HG03039 (cell line): Measurements from ENCODE around the gene NCEH1.
A peak's percentile ranks its signal among the peaks of the same experiment; 100 is the strongest.
"Not testable (repeated sequence)": the region's sequence is repeated elsewhere in the genome, so short reads cannot be mapped to it uniquely, and the experiment has no call there.

Source experiments
- ATAC-seq: cut with Tn5 transposase; IDR thresholded peaks from one replicate; pipeline ENCODE4 v1.9.1; 2021; ENCODE audit warnings: mild to moderate bottlenecking, moderate library complexity; ENCODE audit not compliant: unreplicated experiment

NCEH1 gene, protein sequence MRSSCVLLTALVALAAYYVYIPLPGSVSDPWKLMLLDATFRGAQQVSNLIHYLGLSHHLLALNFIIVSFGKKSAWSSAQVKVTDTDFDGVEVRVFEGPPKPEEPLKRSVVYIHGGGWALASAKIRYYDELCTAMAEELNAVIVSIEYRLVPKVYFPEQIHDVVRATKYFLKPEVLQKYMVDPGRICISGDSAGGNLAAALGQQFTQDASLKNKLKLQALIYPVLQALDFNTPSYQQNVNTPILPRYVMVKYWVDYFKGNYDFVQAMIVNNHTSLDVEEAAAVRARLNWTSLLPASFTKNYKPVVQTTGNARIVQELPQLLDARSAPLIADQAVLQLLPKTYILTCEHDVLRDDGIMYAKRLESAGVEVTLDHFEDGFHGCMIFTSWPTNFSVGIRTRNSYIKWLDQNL

DNA sequence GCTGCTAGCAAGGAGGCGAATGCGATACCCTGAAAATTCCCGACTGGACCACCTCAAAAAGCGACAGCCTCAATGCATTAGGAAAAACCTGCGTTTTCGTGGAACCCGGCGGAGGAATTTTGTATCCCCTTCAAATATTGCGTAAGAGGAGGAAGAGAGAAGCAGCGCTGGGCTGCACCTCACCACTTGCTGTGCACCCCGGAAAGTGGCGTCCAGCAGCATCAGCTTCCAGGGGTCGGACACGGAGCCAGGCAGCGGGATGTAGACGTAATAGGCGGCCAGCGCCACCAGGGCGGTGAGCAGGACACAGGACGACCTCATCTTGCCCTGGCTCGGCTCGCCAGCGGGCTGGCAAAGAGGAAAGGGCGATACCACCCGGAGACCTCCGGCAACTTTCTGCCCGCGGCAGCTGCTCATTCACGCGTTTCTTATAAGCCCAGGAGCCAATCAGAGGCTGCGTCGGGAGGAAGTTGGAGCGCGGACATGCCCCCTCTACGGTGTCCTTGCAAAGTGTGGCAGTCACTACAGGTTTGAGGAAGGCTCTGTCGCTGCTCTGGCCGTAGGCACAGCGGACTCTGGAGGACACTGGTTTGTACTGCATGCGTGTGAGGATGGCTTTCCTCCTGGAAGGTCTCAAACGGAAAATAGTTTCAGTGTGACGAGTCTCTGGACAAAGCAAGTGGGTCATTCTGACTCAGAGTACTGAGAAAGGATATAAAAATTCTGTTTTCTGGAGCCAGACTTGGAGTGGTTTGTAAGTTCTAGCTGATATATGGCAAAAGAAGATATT lies at the start of gene NCEH1:
NCEH1 (minus strand) TSS at position 404 of the 790 bp plus-strand sequence; CDS start at position 321, 83 bp downstream.
- ATAC-seq, result peak; percentile 100

DNA sequence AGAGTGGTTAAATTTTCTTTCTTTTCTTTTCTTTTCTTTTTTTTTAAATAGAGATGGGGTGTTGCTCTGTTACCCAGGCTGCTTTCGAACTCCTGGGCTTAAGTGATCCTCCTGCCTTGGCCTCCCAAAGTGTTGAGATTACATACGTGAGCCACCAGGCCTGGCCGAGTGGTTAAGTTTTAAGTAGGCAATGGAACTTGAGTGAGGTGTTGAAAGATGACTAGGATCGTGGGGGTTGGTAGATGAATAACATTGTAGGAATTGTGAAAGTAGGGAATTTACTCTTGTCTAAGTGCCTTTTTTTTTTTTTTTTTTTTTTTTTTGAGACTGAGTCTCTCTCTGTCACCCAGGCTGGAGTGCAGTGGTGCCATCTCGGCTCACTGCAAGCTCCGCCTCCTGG lies 49.5 kb upstream of the NCEH1 start:
- not testable (repeated sequence) for ATAC-seq

DNA sequence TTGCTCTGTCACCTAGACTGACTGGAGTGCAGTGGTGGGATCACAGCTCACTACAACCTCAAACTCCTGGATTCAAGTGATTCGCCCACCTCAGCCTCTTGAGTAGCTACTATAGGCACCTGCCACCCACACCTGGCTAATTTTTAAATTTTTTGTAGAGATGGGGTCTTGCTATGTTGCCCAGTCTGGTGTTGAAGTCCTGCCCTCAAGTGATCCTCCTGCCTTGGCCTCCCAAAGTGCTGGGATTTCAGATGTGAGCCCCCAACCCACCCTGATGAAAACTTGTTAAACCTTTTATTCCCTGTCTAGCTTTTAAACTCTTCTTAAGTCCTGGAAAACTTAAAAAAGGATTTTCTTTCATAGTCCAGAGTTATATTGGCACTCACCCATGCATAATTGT lies 42.3 kb upstream of the NCEH1 start:
- ATAC-seq, result no peak

DNA sequence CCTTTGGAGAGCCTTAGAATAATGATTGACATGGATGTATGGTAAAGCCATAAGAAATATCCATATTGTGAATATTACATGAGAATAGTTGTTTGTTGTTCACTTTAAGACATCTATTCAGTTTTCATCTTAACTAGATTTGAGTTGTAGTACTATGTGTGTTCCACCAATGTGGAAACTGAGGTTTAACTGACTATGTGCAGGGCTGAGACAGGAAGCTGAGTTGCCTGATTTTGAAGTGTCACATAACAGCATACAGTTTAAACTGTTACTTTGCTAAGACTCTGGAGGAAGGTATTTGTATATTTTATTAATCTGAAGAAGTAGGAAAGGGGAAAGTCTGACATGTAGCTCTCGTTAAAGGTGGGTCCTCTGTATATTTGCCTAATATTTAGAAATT lies 41.8 kb upstream of the NCEH1 start:
- no peak for ATAC-seq

DNA sequence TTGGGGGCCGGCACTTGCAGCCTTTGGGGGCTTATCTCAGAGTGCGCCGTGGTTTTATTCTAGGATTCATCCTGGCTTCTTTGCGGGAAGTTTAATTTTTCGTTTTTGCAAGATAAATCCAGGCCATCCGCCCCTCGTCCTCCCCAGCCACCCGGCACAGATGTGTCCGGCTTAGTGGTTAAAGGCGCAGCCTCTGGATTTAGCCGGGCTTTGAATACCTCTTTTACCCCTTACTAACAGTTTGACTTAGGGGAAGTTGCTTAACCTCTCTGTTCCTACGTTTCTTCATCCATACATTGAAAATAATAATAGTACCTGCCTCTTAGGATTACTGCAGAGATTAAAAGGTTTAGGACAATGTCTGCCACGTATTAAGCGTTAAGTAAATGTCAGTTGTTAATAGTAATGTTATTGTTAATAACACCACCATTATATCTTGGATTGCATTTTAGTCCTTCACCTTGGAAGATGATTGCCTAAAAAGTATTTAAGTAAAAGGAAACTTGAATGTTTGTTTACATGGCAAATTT lies 40.4 kb upstream of the NCEH1 start:
- ATAC-seq, result peak; percentile 4

DNA sequence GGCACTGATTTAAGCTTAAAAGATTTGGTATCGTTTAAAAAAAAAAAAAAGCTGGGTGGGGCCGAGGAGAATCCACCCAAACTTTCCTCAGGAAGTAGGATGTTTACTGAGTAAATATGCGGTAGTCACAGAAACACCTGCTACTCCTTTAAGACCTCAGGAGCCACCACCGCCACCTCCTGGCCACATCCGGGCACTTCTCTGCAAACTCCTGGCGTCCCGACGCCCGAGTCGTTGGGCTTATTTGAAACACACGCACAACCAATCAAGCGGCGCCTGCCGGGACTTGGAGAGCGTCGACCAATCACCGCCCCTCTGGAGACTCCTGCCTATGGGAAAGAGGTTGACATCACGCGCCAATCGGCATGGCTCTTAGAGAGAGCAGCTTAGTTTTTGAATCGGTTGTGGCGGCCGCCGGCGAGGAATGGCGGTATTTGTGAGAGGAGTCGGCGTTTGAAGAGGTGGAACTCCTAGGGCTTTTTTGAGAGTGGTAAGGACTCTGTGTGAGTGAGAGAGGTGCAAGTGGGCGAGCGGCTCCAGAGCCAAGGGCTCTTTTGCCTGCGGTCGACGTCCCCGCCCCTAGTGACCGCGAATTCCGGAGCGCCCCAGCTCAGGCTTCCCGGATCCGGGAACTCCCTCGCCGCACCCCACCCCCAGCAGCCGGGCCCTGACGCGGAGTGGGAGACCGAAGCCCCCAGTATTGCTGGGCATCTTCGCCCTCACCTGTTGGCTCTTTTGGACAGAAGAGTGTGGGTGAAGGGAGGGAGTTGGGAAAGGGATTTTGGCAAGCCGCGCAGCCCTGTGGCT lies 39.7 kb upstream of the NCEH1 start, which contains the start of gene ECT2:
ECT2 (plus strand) TSS at position 359 of the 807 bp plus-strand sequence. CDS start 3,805 bp downstream, outside the sequence.
- ATAC-seq, result peak; percentile 98

DNA sequence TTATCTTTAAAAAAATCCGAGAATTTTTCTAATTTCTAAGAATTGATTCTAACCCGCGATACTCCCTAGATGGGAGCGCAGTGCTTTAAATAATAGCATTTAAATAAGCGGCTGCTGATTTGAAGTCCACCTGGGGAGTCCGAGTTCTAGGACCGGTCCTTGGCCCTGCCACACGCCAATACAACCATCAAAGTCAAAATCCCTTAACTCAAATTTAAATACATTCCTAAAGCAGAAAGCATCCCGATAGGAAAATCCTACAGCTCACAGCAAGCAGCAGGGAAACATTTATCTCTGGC lies 39.2 kb upstream of the NCEH1 start:
- no peak for ATAC-seq

DNA sequence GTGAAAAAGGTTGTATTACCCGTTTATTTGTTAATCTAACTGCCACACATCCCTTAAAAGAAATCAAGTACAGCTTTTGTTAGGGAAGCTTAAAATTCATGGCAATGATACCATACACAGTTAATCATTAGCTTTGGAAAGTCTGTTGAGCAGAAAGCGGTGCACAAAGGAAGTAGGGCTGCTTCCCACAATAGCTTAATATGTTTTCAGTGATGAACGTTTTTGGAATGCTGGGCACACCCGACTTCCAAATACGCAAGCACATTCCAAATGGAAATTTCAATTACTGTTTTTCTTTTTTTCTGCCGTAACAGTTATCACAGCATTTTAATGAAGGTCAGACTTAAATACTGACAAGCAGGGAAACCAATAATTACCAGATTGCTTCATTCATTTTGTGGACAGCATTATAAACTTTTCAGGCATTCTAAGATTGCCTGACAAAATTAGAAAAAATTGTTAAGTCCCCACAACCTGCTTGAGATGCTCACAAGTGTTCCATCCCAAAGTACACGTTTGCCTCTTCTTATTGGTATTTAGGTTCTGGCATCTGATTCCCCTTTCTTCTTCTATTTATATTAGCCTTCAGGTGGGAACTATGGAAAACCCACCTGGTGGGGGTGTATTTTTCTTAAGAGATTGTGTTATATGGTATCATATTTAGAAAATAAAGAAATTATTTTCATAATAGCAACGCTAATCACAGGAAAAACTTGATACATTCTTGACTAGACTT lies 38.5 kb upstream of the NCEH1 start:
- no peak for ATAC-seq

DNA sequence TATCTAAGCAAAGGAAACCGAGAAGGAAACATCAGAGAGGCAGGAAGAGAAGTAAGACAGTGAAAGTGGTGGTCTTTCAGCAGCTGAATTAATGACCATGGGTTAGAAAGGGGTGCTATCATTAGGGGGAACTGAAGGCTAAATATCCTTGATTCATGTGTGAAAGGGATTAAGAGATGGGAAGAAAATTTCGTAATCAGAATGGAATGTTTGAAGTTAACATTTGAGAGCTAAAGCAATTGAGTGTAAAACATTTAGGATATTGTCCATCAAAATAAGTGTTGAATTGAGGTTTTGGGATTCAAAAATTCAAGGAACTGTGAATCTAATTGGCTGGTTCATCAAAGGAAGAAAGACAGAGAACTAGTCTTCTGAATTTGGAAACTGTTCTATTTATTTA lies 35.6 kb upstream of the NCEH1 start:
- ATAC-seq, result no peak

DNA sequence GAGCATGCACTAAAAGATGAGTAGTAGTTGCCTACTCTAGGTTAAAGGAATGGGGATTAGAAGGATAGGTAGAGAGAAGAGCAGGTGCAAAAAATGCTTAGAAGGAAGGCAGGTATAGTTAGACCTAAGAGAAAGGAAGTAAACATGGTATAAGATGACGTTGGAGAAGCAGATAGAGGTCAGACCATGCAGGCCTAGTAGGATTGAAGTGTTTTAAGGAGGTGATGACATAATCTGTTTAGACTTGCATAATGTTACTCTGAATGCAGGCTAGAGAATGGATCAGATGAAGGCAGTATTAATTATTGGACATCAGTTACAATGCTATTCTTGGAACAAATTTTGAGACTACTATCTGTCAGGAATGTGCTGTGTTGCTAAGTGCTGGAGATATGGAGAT lies 28.6 kb upstream of the NCEH1 start:
- ATAC-seq, result no peak

DNA sequence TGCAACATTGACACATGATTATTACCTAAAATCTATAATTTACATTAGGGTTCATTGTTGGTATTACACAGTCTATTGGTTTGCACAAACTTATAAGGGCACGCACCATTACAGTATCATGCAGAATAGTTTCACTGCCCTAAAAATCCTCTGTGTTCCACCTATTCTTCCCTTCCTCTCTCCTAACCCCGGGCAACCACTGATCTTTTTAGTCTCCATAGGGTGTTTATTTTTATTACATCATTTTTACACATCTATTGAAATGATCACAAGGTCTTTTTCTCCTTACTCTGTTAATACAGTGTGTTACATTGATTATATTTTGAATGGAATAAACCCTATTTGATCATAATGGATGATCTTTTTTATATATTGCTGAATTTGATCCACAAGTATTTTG lies 24.1 kb upstream of the NCEH1 start:
- no peak for ATAC-seq

DNA sequence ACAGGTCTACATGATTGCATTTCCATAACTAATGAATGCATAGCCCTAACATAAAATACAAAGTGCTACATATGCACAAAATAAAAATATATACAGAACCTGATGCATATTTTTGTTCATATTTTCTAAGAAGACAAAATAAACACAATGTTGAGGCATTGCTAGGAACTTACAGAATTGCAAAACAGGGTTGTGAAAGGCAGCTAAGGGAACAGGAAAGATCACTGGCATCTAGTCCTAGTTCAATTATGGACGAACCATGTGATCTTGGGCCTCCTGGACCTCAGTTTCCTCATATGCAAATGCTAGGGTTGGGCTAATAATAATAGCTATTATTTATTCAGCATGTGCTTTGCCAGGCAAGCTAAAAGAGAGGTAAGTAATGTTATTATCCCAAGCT lies 15.5 kb upstream of the NCEH1 start:
- no peak for ATAC-seq

DNA sequence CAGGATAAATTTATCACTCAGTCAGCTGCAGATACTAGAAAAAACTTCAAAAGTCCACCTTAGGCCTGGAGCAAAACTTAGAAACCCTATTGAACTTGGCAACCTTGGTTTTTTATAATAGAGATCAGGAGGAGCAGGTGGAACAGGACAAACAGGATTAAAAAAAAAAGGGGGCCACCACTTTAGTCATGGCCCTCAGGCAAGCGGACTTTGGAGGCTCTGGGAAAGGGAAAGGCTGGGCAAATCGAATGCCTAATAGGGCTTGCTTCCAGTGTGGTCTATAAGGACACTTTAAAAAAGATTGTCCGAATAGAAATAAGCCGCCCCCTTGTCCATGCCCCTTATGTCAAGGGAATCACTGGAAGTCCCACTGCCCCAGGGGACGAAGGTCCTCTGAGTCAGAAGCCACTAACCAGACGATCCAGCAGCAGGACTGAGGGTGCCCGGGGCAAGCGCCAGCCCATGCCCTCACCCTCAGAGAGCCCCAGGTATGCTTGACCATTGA lies 11.7 kb upstream of the NCEH1 start:
- ATAC-seq, result not testable (repeated sequence)

DNA sequence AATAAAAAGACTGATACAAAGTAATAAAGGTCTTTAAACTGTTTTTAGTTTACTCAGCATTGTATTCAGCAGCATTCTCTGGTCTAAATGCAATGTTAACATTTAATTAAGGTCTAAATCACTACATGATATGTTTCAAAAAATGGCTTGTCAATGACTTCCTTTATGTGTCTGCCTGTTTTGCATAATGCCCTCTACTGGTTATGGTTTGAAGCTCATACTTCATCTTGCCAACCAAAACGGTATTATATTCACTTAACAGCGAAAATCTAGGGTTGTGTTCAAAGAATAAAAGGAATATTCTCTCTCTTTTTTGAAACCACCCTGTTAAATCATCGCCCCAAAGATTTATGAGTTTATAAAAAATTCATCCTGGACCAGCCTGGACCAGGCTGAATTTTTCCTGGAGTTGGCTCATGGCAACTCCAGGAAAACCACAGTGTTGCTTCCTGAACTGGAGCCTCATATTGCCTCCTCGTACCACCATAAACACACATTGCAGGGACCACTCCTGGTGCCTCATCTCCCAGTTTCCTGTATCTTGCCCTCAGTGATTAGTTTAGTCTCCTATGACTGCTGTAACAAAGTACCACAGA lies 6.7 kb upstream of the NCEH1 start:
- no peak for ATAC-seq

DNA sequence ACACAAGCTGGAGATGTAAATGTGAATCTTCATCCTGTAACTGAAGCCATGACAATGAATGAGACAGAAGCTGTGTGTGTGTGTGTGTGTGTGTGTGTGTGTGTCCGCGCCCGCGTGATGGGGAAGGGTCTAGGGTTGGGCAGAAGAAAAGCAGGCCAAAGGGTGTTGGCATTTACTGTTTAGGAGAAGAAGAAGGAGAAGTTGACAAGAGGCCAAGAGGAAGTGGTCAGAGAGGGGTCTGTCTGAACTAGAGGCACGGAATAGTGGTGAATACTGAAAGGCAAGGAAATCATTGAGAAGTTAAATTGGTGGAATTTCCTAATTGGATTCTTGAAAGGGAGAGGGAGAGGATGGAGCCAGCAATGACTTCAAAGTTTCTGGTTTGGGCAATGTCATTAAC lies 5.6 kb upstream of the NCEH1 start:
- ATAC-seq, result no peak

DNA sequence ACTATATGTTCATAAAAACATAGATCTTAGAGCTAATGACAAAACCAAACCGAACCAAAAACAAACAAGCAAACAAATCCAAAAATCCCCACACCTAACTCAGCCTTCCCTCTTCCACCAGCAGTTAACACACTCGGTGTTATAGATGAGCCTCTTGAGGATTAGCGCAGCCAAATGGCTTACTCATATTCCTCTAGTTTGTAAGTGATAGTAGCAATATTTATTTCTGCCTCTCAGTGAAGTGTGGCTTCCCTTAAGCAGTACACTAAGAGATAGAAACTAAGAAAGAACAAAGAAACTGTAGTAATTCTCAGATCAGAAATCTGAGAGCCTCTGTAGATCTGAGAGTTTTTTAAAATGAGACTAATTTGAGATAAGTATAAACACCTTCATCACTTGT lies 2.4 kb upstream of the NCEH1 start:
- ATAC-seq, result no peak

DNA sequence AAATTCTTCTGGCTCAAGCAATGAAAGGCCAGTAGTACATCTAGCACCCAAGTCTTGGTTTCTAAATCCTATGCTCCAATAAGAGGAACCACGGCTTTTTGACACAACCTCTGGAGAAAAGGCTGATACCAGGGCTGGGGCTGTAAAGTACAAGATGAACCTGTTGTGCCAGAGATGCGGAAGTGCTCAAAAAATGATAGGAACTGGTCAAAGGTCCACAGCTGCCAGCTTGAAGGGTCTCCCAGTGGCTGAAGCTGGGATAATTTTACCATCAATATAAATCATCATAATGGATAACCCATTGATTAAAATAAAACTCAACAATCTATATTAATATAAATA lies 558 bp upstream of the NCEH1 start:
- ATAC-seq, result no peak

DNA sequence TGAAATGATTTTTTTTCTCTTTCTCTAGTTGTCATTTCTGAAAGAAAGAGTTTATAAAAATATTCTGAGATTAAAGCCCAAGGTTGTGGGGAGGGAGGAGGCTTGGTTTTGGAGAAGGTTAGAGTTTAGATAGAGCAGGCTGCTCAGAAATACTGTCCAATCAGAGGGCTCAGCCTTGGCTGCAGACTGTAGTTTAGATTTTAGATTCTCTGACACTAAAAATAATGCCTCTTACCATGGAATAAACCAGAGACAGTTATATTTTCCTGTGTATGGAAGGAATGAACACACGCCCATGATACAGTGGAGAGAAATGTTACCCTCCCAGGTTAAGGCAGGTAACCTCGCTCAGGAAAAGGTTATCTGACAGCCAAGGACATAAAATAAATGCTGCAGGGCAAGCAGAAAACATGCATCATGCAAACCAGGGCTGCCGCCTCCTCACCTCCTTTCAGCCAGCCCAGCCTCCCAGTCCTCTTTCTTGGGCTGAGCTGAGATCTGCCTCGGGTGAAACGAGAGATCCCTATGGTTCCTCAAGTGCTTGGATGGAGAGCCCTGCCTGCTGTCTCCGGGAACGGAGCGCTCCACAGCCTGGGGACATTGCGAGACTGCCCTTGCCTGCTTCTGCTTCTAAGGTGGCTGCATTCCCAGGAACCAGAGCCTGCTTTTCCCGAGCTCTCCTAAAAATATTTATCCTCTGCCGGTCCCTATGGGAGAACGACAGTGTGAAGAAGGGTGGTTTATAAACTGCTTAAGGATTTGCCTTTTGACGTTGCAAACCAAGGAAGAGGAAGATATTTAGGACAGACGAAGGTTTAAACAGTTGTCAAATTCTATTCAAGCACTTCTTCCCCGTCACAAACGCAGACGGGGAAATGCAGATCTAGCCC lies 848 bp downstream of the NCEH1 start:
- ATAC-seq, result no peak
